Right forelimb (tissue), 1 donor: Measurements from ENCODE around the gene SSPN.

Experiments
- DNase-seq: peaks from one replicate; pipeline ENCODE4 v3.0.0-alpha.2; 2018

The SSPN gene

DNA sequence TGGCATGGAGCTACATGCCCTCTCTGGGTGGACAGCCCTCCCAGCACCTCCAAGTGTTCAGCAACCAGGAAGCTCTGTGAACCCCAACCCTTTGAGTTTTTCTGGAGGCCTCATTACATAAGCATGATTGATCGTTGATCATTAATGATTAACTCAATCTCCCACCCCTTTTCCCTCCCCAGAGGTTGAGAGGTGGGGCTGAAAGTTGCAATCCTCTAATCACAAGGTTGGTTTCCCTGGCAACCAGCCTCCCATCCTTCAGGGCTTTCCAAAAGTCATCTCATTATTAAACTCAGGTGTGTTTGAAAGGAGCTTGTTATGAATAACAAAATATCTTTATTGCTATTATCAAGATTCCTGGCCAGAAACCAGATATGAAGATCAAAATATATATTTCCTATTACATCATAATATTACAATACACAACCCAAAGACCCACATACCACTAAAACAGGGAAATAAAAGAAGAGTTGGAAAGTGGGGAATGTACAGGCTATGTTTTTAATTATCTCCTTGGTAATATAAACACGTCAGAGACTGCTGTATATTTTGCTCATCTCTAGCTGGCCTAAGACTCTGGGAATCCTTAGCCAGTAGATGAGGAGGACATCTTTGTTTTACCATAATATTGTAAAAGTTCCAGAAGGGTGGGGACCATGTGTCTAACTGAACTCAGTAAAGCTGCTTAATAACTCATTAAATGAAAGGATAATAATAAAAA, 73.6 kb downstream of the SSPN start:
- DNase-seq: no peak

DNA sequence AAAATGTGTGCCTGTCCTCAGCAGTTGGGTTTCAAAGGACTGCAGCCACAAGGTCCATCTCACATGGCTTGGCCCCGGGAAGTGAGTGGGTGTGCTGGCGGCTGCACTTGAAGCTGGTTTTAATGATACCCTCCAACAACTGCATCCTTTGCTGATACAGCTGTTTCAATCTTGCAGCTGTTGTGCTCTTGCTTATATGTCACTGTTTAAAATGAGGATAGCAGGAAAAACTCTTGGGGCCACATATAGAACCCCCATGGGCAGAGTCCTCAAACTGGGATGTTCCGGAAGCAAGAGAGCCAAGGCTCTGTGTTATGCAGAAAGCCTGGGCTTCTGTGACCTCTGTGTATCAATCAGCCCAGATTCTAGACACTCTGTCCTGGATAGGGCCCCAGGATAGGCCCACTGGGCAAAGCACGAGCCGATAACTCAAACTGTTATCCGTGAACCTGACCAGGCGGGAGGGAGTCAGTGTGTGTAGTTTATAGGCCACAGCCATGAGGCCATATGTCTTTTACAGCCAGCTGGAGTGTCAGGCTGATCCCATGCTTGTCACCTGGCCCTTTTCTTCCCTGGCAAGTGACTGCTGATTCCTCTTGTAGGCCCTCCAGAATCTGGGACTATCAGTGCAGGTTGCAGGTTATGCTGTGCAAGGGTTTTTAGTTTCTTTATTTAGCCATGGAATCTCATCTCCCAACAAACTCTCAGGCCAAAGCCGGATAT, 74.3 kb downstream of the SSPN start:
- DNase-seq: no peak

GRCh38 chr12:26271024-26271423, 75.7 kb downstream of the SSPN start:
- no peak for DNase-seq

- DNase-seq: peak; percentile 86
Measured at GRCh38 chr12:26271889-26272492, 76.6 kb downstream of the SSPN start.

DNA sequence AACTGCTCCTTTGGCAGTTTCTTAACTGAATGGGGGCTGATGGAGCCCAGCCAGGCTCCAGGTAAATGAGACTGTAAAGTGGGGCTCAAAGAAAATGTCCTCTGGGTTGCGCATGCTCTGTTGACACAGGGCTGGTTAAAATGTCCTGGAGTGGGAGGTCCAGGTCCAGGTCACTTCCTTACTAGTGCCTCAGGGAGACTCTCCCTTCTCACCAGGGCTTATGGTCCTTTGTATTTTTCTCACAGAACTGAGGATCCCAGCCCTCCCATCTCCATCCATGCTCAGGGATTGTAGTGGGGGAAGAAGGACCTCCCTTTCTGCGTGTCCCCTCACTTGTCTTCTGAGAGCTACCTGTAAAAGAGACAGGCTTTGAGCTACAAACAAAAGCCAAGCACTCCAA, 77.5 kb downstream of the SSPN start:
- no peak for DNase-seq

GRCh38 chr12:26273811-26274210, 78.4 kb downstream of the SSPN start:
- DNase-seq: no peak

DNA sequence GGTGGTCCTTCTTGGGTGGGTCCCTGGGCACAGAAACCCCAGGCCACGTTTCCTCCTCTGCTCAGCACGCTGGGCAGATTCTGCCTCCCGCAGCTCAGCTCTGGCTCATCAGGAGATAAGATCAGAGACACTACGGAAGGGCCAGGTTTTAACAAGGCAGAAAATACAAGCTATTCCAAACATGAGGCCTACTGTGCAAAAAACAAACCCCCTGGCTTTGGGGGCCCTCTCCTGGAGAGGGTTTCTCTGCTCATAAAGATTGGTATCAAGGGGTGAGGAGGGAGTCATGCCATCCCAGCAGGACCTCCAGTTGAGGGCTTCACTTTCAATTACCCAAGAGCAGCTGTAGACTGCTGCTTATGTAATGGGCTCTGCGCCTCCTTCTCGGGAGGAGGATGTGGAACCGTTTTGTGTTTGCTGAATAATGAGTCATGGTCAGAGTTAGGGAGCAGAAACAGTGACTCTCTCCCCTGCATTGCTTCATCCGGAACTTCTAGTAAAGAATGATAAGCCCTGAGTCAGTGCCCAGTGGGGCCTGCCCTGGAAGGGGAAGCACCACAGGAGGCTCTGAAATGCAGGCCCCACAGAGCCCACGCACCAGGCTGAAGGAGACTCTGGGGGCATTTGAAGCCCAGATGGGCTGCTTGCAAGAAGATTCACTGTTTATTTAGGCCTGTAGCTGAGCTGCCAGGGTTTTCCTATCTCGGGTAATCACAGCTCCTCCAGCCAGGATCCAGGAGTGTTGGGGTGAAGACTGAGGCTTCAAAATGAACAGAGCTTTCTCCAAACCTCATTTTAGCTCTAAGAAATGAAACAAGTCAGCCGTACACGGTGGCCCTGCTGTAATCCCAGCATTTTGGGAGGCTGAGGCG, 79.3 kb downstream of the SSPN start:
- DNase-seq: no peak

GRCh38 chr12:26275313-26276131, 80.1 kb downstream of the SSPN start:
- DNase-seq: no peak

GRCh38 chr12:26276709-26277108, 81.3 kb downstream of the SSPN start:
- no peak for DNase-seq

- no peak for DNase-seq
Measured at GRCh38 chr12:26277506-26278246, 82.3 kb downstream of the SSPN start.

DNA sequence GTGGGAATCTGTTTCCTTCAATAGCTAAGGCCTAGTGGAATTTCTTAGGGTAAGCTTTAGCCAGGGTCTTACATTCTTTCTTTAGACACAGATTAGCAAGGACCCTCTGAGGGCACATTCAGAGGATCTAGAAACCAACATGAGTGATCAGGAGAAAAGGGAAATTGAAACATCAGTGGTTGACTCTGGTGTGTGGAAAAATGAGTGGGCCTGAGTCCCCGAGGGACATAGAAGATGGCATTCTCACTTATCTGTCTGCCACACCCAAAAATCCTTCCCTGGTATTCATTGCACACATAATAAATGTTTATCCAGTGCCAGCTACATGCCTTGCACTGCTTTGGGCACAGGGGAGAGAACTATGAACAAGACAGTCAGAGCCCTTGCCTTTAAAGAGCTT, 82.9 kb downstream of the SSPN start:
- DNase-seq: no peak

GRCh38 chr12:26278666-26279065, 83.3 kb downstream of the SSPN start:
- DNase-seq: no peak

- DNase-seq: no peak
Measured at GRCh38 chr12:26279091-26279490, 83.7 kb downstream of the SSPN start.

DNA sequence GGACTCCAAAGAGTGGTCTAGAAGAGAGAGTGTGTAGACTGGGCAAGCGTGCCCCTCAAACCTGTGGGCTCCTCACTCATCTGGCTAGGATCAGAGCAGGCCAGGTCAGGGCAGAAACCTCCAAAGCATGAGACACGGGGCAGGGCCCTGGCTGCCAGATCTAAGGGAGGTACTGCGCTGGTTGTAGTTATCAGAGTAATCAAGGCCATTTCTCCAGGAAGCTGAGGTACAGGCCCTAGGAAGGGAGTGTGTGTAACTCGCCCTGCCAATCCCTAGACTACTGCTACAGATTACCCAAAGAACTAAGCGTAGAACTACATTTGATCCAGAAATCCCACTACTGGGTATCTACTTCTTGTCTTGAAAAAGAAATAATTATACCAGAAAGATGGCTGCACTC, 84.5 kb downstream of the SSPN start:
- DNase-seq: no peak

DNA sequence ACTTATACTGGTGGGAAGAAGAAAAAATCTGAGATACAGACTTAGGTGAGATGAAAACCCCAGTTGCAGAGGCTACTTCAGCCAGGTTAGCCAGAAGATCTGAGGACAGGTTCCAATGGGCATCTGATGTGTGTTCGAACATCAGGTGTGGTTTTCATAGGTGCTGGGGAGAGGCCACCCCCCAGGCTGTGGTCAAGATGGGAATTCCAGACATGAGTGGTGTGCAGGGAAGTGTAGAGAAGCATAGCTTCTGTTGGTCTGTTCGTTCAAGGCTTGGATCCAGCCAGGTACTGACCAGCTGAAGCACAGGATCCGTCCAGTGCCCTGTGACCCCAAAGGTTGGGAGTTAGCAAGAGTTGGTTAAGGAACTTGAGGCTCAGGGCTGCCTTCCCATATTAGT, 85.5 kb downstream of the SSPN start:
- DNase-seq: no peak

DNA sequence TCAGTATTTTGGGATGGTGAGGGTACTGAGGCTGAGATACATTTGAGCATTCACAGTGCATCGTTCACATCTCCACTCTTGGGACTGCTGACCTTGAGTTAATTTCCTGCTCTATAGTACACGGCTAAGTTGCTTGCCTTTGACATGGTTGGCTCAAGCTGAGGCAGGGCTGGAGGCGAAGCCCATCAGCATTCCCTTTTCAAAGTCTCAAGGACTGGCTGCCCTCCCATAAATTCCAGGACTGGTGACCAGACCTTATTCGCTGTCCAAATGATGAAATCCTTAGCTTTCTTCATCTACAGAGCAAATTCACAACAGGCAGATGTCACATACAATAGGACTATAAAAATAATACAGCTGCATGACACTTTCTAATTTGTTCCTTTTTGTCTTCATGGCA, 85.9 kb downstream of the SSPN start:
- DNase-seq: no peak

- DNase-seq: no peak
Measured at GRCh38 chr12:26282339-26282940, 87.1 kb downstream of the SSPN start.

GRCh38 chr12:26283046-26283445, 87.7 kb downstream of the SSPN start:
- DNase-seq: no peak

DNA sequence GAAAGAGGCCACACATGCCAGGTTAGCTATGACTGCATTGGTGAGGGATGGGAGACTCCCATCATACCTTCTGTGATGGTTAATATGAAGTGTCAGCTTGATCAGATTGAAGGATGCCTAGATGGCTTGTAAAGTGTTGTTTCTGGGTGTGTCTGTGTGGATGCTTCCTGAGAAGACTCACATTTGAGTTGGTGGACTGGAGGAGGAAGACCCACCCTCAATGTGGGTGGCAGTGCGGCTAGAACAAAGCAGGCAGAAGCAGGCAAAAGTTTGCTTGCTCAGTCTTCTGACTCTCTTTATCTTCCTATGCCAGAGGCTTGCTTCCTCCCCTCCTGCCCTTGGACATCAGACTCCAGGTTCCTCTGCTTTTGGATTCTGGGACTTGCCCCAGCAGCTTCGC, 88.2 kb downstream of the SSPN start:
- DNase-seq: no peak

DNA sequence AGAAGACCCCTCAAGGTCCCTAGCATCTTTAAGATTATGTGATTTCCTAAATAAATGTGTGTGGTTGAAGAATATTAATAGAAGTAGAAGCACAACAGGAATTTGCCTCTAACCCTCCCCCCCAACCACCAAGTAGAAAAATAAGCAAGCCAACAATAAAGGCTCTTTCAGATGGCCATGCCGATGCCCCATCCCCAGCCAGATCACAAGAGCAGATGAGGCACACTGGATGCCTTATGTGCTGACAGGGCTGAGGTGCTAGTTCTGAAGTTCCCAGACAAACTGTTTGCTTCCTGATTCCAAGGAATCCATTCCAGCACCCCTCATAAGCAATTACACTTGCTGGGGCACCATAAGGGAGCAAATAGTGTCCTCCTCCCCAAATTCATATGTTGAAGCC, 90.0 kb downstream of the SSPN start:
- DNase-seq: no peak

DNA sequence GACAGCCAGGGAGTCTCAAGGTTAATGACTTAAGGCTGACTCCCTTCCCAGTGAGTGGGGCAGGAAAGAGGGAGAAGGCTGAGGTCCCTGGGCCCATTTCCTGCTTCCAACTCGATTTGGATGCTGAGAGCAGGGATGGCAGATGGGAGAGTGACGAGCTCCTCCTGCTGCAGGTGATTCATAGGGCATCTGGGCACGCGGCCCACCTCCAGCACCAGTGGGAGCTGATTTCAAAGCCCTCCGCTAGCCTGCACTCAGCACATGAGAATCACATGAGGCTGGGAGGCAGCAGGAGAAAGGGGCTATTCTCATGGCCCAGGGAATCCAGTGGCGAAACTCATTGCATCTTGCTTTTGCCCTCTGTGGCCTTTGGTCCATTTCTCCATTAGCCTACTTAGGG, 90.8 kb downstream of the SSPN start:
- DNase-seq: no peak
